Kidney (tissue), 14 donors: Measurements from ENCODE around the gene PVALEF. TPM values are rescaled to one million over a fixed set of nuclear protein-coding genes. Genes with fewer than 3 reads are reported as not detected.

Experiments used
- DNase-seq, 5 donors: peaks; one replicate each; pipeline ENCODE4 v3.0.0-alpha.2; 2013 to 2020
- FAIRE-seq: peaks from 2 replicates; lab custom pipeline; 2012; peaks lifted over from hg19 to GRCh38; lab: Jason Lieb, UNC
- H3K27ac ChIP-seq, 2 donors: one replicate each; pipeline ENCODE4 v1.7.0; 2013; ENCODE audit warnings: low read depth in 2 of 2, low read length in 2 of 2, inconsistent platforms in 1 of 2
- H3K27me3 ChIP-seq: one replicate; pipeline ENCODE4 v1.7.1; 2013; ENCODE audit warnings: low read length, inconsistent platforms; ENCODE audit not compliant: control insufficient read depth, insufficient read depth
- H3K36me3 ChIP-seq, 3 donors: one replicate each; pipeline versions ENCODE4 v1.7.0 to v1.7.1; 2013; ENCODE audit warnings: low read length in 3 of 3, control low read depth in 1 of 3, inconsistent platforms in 1 of 3; ENCODE audit not compliant: insufficient read depth in 3 of 3, control insufficient read depth in 2 of 3
- H3K4me1 ChIP-seq, 3 donors: one replicate each; pipeline versions ENCODE4 v1.7.0 to v1.7.1; 2013; ENCODE audit warnings: low read length in 3 of 3, inconsistent platforms in 1 of 3, low read depth in 1 of 3; ENCODE audit not compliant: control insufficient read depth in 2 of 3, insufficient read depth in 2 of 3
- H3K4me3 ChIP-seq, 3 donors: one replicate each; pipeline versions ENCODE4 v1.7.0 to v1.8.1; 2013; ENCODE audit warnings: low read length in 3 of 3, control low read depth in 1 of 3, inconsistent platforms in 1 of 3
- H3K9ac ChIP-seq, 3 donors: one replicate each; pipeline versions ENCODE4 v1.7.0 to v1.7.1; 2013; ENCODE audit warnings: low read length in 3 of 3, control low read depth in 1 of 3, inconsistent platforms in 1 of 3
- H3K9me3 ChIP-seq, 3 donors: one replicate each; pipeline versions ENCODE4 v1.7.0 to v1.7.1; 2013; ENCODE audit warnings: low read length in 3 of 3, control low read depth in 1 of 3, inconsistent platforms in 1 of 3; ENCODE audit not compliant: control insufficient read depth in 2 of 3, insufficient read depth in 1 of 3
- CTCF ChIP-seq: IDR thresholded peaks from 3 replicates; pipeline ENCODE4 v1.5.1; 2012; ENCODE audit warnings: mild to moderate bottlenecking, moderate library complexity, borderline replicate concordance; ENCODE audit not compliant: insufficient read depth; ENCODE audit errors: extremely low read depth
- intact Hi-C: fragments of 100-400 bp; cut with DNase I; formaldehyde crosslinking; loops from one replicate; pipeline ENCODE4 v1.11.1; 2022
- polyA plus RNA-seq: library from polyadenylated mRNA; stranded (reverse); fragments of 350-450 nt; fragmentation: Illumina TruSeq; extraction: RNeasy Lipid Tissue Mini Kit (QIAGEN cat#74804); gene quantifications from one replicate; pipeline ENCODE4 v1.2.3, GENCODE V29; 2014; ENCODE audit warnings: low read depth, low replicate concordance; ENCODE audit not compliant: insufficient read depth
- total RNA-seq: library from RNA; stranded (reverse); fragmentation: NEBNext Ultra II Directional; extraction: Animal tissue kit (Norgen Biotek cat#: 25700); gene quantifications from one replicate; pipeline ENCODE4 v1.2.1, GENCODE V29; 2021
- donor health status: control.
- donor health status: control.
- donor health status: control.
- donor health status: control.
- donor health status: control.
- donor health status: DM: yes; HTN: yes; CAD: no.
- donor health status: Normal renal cell carcinoma (clear cell type).

The PVALEF gene
- total and polyA plus RNA-seq, 2 donors from 2014 or later: not detected

GRCh38 chr17:81207610-81208581 is 42.6 kb downstream of the PVALEF start:
- no peak for FAIRE-seq

GRCh38 chr17:81208651-81209050 is 43.3 kb downstream of the PVALEF start:
- Histone ChIP-seq H3K27ac (no peak overlapping the region), H3K9ac (no peak overlapping the region), H3K4me3 (no peak overlapping the region), H3K36me3 (peaks cover 0 to 3% (median 0%) of the 10 kb centered on the region in 3 donors), H3K9me3 (no peaks in the 10 kb centered on the region), H3K4me1 (no peaks in the 10 kb centered on the region), H3K27me3 (no peaks in the 10 kb centered on the region)
- no peak for TF ChIP-seq CTCF
- DNase-seq: no peak
- FAIRE-seq: no peak
- intact Hi-C loops: no loop called here

More at GRCh38 chr17:81207610-81208581, 42.6 kb downstream of the PVALEF start:
- H3K27ac ChIP-seq: no peak overlapping the region
- H3K4me3 ChIP-seq: no peak overlapping the region
- H3K9me3 ChIP-seq: no peaks in the 10 kb centered on the region
- H3K9ac ChIP-seq: no peak overlapping the region
- H3K36me3 ChIP-seq: peaks cover 0 to 3% (median 0%) of the 10 kb centered on the region in 3 donors
- H3K27me3 ChIP-seq: no peaks in the 10 kb centered on the region
- H3K4me1 ChIP-seq: no peaks in the 10 kb centered on the region
- TF ChIP-seq CTCF: no peak
- intact Hi-C loops: no loop called here
- no peak for DNase-seq

- FAIRE-seq (no peak), DNase-seq (no peak)
- H3K27ac ChIP-seq: no peak overlapping the region
- intact Hi-C loops: no loop called here
- TF ChIP-seq CTCF: no peak
- no peak overlapping the region for H3K4me3 ChIP-seq
- no peak overlapping the region for H3K9ac ChIP-seq
- H3K36me3 ChIP-seq: peaks cover 0 to 3% (median 0%) of the 10 kb centered on the region in 3 donors
- H3K4me1 ChIP-seq: no peaks in the 10 kb centered on the region
- no peaks in the 10 kb centered on the region for H3K27me3 ChIP-seq
- H3K9me3 ChIP-seq: no peaks in the 10 kb centered on the region
These were observed 43.8 kb downstream of the PVALEF start for GRCh38 chr17:81209141-81209540.
